Astrocyte of the spinal cord (primary cell): ENCODE data around the gene TOMM40L.

Source experiments
- DNase-seq: peaks from one replicate; pipeline ENCODE4 v3.0.0; 2011; ENCODE audit warnings: low read depth, low spot score
- H3K4me3 ChIP-seq: 2 replicates; pipeline ENCODE4 v1.5.1; 2011; ENCODE audit warnings: low read depth, mild to moderate bottlenecking, low read length, moderate library complexity
- CTCF ChIP-seq: IDR thresholded peaks from 2 replicates; pipeline ENCODE4 v1.5.1; 2012; ENCODE audit warnings: low read depth, mild to moderate bottlenecking, low read length, inconsistent platforms
- in situ Hi-C: cut with HindIII; loops from 2 replicates; pipeline ENCODE4 v1.10.0; 2017; ENCODE audit warnings: low sequenced_read_pairs

Gene TOMM40L

GRCh38 chr1:161225534-161226319 lies at the start of gene TOMM40L:
Gene TOMM40L, plus strand, starts transcription at chr1:161226060. Its CDS starts 430 bp downstream, at chr1:161226490.
- peak; percentile 100 for DNase-seq
- H3K4me3 ChIP-seq = peak within 1 kb of the TSS; percentile 87
- TF ChIP-seq CTCF = peak; percentile 71
- in situ Hi-C loops = no loop called here

- TF ChIP-seq CTCF = no peak
- in situ Hi-C loops = no loop called here
- no peak for DNase-seq
- peak overlapping the region; percentile 96 for H3K4me3 ChIP-seq
Observed at GRCh38 chr1:161176468-161177111, 49.3 kb upstream of the TOMM40L start.

- DNase-seq = peak; percentile 76
- TF ChIP-seq CTCF = no peak
- in situ Hi-C loops = no loop called here
- peak within 1 kb of the TSS; percentile 96 for H3K4me3 ChIP-seq
Observed at GRCh38 chr1:161177112-161177935, 48.5 kb upstream of the TOMM40L start, which contains the start of gene B4GALT3. Gene B4GALT3, minus strand, starts transcription at chr1:161177507. Its CDS starts 1,447 bp downstream, at chr1:161176060.

GRCh38 chr1:161177936-161178244 lies 48.0 kb upstream of the TOMM40L start:
- peak overlapping the region; percentile 96 for H3K4me3 ChIP-seq
- in situ Hi-C loops = no loop called here
- no peak for TF ChIP-seq CTCF
- no peak for DNase-seq

- no peak for DNase-seq
- no peak overlapping the region for H3K4me3 ChIP-seq
- TF ChIP-seq CTCF = no peak
- in situ Hi-C loops = no loop called here
Observed at GRCh38 chr1:161179698-161180097, 46.2 kb upstream of the TOMM40L start.

GRCh38 chr1:161180639-161181038 lies 45.2 kb upstream of the TOMM40L start:
- TF ChIP-seq CTCF = peak; percentile 40
- H3K4me3 ChIP-seq = no peak overlapping the region
- in situ Hi-C loops = no loop called here
- no peak for DNase-seq
